NB4 (cell line): ENCODE measurements around the gene PYY.

ENCODE experiments used
- DNase-seq: peaks from one replicate; pipeline ENCODE4 v3.0.0; 2010; ENCODE audit warnings: low read depth
- H3K4me3 ChIP-seq: one replicate; pipeline ENCODE4 v1.5.1; 2011; ENCODE audit warnings: mild to moderate bottlenecking, low read depth, low read length, moderate library complexity
- MYC ChIP-seq: IDR thresholded peaks from 2 replicates; pipeline ENCODE4 v1.6.1; 2011; ENCODE audit warnings: low read depth, low read length
- POLR2A ChIP-seq: IDR thresholded peaks from 2 replicates; pipeline ENCODE4 v1.6.1; 2011; ENCODE audit warnings: mild to moderate bottlenecking; ENCODE audit not compliant: insufficient read length; ENCODE audit errors: extremely low read depth
- TF ChIP-seq, protein P1 (sequence below): IDR thresholded peaks from one replicate; pipeline ENCODE4 v1.5.1; 2012; ENCODE audit warnings: low read depth, low read length
- TF ChIP-seq, protein P2 (sequence below): IDR thresholded peaks from 2 replicates; pipeline ENCODE4 v1.6.1; 2011; ENCODE audit warnings: low read depth, low read length

Gene PYY

DNA sequence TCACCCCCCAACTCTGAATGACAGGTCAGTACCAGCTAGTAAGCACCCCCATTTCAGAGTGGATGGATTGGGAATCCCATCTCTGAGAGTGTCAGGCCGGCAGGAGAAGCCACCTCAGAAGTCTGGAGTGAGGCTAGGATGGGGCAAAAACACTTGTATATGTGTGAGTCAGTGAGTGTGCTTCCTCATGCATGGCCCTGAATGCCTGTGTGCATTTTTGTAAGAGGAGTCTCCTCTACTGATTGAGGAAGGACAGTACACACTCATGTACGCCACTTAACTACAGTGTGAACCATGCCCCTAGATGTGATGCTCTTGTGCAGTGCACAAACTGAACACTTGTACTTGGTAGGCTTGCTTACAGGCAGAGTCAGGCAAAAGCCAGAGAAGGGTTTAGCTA, 28.4 kb upstream of the PYY start:
- TF ChIP-seq MYC (no peak), POLR2A (no peak)
- TF ChIP-seq, protein P1, sequence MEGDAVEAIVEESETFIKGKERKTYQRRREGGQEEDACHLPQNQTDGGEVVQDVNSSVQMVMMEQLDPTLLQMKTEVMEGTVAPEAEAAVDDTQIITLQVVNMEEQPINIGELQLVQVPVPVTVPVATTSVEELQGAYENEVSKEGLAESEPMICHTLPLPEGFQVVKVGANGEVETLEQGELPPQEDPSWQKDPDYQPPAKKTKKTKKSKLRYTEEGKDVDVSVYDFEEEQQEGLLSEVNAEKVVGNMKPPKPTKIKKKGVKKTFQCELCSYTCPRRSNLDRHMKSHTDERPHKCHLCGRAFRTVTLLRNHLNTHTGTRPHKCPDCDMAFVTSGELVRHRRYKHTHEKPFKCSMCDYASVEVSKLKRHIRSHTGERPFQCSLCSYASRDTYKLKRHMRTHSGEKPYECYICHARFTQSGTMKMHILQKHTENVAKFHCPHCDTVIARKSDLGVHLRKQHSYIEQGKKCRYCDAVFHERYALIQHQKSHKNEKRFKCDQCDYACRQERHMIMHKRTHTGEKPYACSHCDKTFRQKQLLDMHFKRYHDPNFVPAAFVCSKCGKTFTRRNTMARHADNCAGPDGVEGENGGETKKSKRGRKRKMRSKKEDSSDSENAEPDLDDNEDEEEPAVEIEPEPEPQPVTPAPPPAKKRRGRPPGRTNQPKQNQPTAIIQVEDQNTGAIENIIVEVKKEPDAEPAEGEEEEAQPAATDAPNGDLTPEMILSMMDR: no peak
- TF ChIP-seq, protein P2, sequence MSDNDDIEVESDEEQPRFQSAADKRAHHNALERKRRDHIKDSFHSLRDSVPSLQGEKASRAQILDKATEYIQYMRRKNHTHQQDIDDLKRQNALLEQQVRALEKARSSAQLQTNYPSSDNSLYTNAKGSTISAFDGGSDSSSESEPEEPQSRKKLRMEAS: no peak
- no peak for DNase-seq
- no peak overlapping the region for H3K4me3 ChIP-seq

DNA sequence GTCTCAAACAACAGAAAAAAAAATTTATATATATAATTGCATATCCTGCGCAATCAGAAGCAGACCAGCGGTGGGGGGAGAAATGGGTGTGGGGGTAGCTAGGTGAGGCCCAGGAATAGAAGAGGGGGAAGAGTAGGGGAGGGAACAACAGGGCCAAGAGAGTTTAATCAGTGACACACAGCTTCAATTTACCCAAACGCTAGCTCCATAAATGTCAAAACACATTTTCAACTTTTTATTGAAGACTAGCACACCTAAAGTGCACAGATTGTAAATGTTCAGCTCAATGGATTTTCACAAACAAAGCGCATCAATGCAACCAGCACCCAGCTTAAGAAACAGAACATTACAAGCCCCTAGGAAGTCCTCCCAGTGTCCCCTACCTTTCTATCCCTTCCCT, 25.9 kb upstream of the PYY start:
- no peak overlapping the region for H3K4me3 ChIP-seq
- no peak for DNase-seq
- TF ChIP-seq POLR2A (no peak), MYC (no peak)
- TF ChIP-seq, protein P1: no peak
- TF ChIP-seq, protein P2: no peak

DNA sequence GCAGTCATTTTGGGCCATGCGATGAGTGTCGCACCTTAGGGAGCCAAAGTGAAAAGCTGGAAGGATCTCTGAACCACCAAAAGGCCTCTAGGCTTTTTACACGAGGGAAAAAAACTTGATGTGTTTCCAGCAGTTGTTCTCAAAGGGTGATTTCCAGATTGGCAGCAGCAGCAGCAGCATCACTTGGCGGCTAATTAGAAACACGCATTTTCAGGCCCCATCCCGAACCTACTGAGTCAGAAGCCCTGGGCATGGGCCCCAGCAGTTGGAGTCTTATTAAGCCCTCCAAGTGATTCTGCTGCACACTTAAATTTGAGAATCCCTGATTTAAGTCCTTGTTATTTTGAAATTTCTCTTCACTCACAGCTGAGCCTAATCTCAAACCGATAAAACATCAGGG, 25.3 kb upstream of the PYY start:
- no peak overlapping the region for H3K4me3 ChIP-seq
- no peak for DNase-seq
- TF ChIP-seq, protein P2: no peak

DNA sequence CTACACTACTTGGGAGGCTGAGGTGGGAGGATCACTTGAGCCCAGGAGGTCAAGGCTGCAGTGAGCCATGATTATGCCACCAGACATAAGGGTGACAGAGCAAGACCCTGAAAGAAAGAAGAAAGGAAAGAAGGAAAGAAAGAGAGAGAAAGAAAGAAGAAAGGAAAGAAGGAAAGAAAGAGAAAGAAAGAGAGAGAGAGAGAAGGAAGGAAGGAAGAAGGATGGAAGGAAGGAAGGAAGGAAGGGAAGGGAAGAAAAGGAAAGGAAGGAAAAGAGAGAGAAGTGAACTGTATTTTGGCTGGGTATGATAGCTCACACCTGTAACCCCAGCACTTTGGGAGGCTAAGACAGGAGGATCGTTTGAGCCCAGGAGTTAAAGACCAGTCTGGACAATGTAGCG, 24.3 kb upstream of the PYY start:
- no peak for DNase-seq
- no peak overlapping the region for H3K4me3 ChIP-seq
- TF ChIP-seq, protein P1: no peak
- TF ChIP-seq POLR2A (no peak), MYC (no peak)
- TF ChIP-seq, protein P2: no peak

DNA sequence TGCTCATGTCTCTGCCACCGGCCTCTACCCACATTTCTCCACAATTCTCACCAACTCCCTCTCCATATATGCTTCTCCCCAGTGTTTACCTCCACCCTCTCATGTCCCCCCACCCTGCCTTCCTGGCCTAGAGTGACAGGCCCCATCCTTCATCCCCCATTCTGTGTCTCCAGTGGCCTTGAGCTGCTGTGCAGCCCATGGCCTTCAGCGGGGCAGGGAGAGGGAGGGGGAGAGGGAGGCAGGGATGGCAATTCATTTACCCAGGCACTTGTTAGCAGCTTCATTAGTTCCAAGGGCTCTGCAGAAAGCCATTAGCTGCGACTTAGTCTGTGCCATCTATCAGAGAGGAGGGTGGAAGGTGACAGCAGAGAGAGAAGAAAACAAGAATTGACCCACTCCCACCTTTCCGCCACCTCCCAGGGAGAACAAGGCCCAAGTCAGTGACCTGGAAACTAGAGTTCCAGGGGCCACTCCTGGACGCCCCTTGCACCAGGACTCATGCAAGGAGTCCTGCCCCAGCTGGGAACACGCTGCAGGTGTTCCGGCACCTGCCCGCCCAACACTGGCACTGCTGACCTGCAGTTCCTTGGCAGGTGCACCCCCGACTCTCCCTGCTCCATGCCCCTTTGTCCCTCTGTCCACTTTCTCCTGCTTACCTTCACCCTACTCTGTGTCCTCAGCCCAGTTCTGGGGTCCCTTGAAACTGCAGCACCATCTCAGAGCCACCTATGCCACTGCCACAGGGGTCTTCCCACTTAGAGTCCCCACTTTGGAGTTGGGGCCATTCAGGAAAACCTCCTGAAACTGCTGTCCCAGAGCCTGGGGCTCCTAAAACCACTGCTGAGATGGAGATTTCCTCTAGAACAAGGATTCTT, 23.5 kb upstream of the PYY start:
- DNase-seq: no peak
- TF ChIP-seq, protein P1: no peak
- TF ChIP-seq, protein P2: no peak
- TF ChIP-seq MYC: no peak
- TF ChIP-seq POLR2A: no peak
- H3K4me3 ChIP-seq: no peak overlapping the region

DNA sequence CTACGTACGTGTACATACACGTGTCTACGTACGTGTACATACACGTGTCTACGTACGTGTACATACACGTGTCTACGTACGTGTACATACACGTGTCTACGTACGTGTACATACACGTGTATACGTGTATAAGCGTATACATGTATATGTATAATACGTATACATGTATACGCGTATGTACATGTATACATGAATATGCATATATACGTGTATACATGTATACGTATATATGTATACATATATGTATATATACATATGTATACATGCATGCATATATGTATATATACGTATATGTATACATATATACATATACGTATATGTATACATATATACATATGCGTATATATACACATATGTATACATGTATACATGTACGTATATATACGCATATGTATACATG, 22.2 kb upstream of the PYY start:
- no peak for DNase-seq
- TF ChIP-seq, protein P2: no peak
- H3K4me3 ChIP-seq: no peak overlapping the region
